ENCODE results near the gene HOXA9. TPM values are rescaled to one million over a fixed set of nuclear protein-coding genes. Genes with fewer than 3 reads are reported as not detected.

Gene HOXA9
- total RNA-seq, 2 experiments from 2014 or later: not detected

DNA sequence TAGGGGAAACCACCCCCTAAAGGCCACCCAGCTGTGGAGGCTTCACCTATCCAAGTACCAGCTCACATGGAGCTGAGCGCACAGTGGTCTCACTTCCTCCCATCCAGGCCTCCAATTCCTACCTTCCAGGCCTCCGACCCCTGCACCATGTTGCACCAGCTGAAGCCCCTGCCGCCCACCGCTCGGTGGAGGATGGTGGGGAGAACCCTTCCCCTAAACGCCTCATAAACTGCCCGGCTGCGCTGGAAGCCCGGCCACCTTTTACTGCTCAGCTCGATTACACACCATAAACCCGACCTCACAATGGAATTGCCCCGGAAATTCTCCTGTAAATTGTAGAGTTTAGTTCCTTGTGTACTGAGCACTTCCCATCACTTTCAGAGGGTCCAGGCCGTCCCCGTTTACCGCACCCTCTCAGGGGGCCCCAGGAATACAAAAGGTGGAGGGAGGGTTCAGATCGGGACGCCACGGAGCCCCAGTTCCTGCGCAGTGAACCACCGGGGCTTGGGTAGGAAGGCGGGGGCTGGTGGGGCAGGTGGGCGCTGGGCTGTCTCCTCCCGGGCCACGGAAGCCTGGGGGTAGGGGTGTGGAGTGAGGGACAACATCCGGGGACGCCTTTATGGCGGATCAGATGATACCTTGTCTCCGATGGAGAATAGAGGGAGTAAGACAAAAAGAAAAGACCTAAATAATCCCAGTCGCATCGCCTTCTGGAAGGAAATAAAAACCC lies 7.5 kb downstream of the HOXA9 start:
- POLR2A ChIA-PET: no interaction called here
- Mint-ChIP-seq H3K4me3 (no peak overlapping the region), H3K9me3 (no peaks in the 10 kb centered on the region), H3K36me3 (ENCODE audit: low read depth) (no peaks in the 10 kb centered on the region), H3K27me3 (peaks cover 82% of the 10 kb centered on the region), H3K4me1 (ENCODE audit: low read depth) (peaks cover 34% of the 10 kb centered on the region), H3K27ac (no peak overlapping the region)
- CTCF ChIA-PET: interaction anchor here (1.0 to 2.1 kb wide), 8 partner anchors 8 to 477 kb away, joined by 3 to 15 read pairs (median 4); partner anchors contain the start of gene HOXA10
- TF ChIP-seq, protein P1, sequence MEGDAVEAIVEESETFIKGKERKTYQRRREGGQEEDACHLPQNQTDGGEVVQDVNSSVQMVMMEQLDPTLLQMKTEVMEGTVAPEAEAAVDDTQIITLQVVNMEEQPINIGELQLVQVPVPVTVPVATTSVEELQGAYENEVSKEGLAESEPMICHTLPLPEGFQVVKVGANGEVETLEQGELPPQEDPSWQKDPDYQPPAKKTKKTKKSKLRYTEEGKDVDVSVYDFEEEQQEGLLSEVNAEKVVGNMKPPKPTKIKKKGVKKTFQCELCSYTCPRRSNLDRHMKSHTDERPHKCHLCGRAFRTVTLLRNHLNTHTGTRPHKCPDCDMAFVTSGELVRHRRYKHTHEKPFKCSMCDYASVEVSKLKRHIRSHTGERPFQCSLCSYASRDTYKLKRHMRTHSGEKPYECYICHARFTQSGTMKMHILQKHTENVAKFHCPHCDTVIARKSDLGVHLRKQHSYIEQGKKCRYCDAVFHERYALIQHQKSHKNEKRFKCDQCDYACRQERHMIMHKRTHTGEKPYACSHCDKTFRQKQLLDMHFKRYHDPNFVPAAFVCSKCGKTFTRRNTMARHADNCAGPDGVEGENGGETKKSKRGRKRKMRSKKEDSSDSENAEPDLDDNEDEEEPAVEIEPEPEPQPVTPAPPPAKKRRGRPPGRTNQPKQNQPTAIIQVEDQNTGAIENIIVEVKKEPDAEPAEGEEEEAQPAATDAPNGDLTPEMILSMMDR (IDR thresholded peaks at IDR 0.05): no peak
- ATAC-seq: no peak
- no peak for DNase-seq
- intact Hi-C loops (cut with micrococcal nuclease): loop anchor here (5.0 kb wide), 2 partner anchors 39 to 84 kb away; partner anchors contain the start of gene EVX1

GRCh38 chr7:27156916-27157701 lies 8.2 kb downstream of the HOXA9 start:
- POLR2A ChIA-PET: interaction anchor here (1.1 kb wide), 1 partner anchor 60 kb away, joined by 5 read pairs; no protein-coding TSS in a partner anchor
- H3K4me1 Mint-ChIP-seq (ENCODE audit: low read depth): peaks cover 34% of the 10 kb centered on the region
- no peaks in the 10 kb centered on the region for H3K9me3 Mint-ChIP-seq
- H3K27me3 Mint-ChIP-seq: peaks cover 79% of the 10 kb centered on the region
- H3K36me3 Mint-ChIP-seq (ENCODE audit: low read depth): no peaks in the 10 kb centered on the region
- intact Hi-C loops (cut with micrococcal nuclease): loop anchor here (5.0 kb wide), 2 partner anchors 40 to 85 kb away; partner anchors contain the start of gene EVX1
- no peak for ATAC-seq
- DNase-seq: no peak
- CTCF ChIA-PET: interaction anchor here (0.7 to 1.3 kb wide), 8 partner anchors 9 to 476 kb away, joined by 3 to 5 read pairs (median 4); no protein-coding TSS in a partner anchor
- TF ChIP-seq, protein P1 (IDR thresholded peaks at IDR 0.05): no peak
- peak overlapping the region; percentile 33 for H3K4me3 Mint-ChIP-seq
- H3K27ac Mint-ChIP-seq: no peak overlapping the region

GRCh38 chr7:27156508-27156898 lies 8.8 kb downstream of the HOXA9 start, which contains the start of gene HOXA7:
TSS of gene HOXA7 (minus strand) at chr7:27156675. CDS start at chr7:27156545, 130 bp downstream.
- DNase-seq (no peak), ATAC-seq (no peak)
- intact Hi-C loops (cut with micrococcal nuclease): loop anchor here (5.0 kb wide), 2 partner anchors 41 to 86 kb away; partner anchors contain the start of gene EVX1
- H3K4me1 Mint-ChIP-seq (ENCODE audit: low read depth): peaks cover 41% of the 10 kb centered on the region
- no peaks in the 10 kb centered on the region for H3K36me3 Mint-ChIP-seq (ENCODE audit: low read depth)
- peaks cover 83% of the 10 kb centered on the region for H3K27me3 Mint-ChIP-seq
- H3K4me3 Mint-ChIP-seq: peak within 1 kb of the TSS; percentile 51
- TF ChIP-seq, protein P1 (IDR thresholded peaks at IDR 0.05): no peak
- CTCF ChIA-PET: interaction anchor here (0.7 to 1.3 kb wide), 4 partner anchors 20 to 39 kb away, joined by 3 to 4 read pairs (median 4); no protein-coding TSS in a partner anchor
- POLR2A ChIA-PET: interaction anchor here (1.1 kb wide), 1 partner anchor 59 kb away, joined by 5 read pairs; no protein-coding TSS in a partner anchor
- H3K27ac Mint-ChIP-seq: peak within 1 kb of the TSS; percentile 42
- H3K9me3 Mint-ChIP-seq: no peaks in the 10 kb centered on the region

DNA sequence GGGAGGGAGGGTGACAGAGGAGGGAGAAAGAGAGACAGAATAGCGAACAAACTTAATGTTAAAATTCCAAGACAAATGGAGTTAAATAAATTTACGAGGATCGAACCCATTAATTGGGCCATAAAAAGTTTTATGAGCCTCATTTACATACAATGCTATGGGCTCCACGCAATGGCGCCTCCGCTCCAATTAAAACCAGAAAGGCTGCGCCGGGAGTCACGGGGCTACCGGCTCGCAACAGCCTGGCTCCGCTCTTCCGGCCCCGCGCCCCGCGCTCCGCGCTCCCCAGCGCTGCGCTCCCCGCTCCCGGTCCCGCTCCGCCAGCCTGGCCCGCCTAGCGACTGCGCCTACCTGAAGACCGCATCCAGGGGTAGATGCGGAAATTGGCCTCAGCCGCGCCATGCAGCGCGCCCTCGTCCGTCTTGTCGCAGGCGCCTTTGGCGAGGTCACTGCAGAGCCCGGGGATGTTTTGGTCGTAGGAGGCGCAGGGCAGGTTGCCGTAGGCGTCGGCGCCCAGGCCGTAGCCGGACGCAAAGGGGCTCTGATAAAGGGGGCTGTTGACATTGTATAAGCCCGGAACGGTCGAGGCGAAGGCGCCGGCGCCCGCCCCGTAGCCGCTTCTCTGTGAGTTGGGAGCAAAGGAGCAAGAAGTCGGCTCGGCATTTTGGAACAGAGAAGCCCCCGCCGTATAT lies 9.4 kb downstream of the HOXA9 start:
- DNase-seq (no peak), ATAC-seq (no peak)
- CTCF ChIA-PET: interaction anchor here (0.7 to 1.4 kb wide), 3 partner anchors 21 to 45 kb away, joined by 3 to 4 read pairs (median 4); no protein-coding TSS in a partner anchor
- H3K36me3 Mint-ChIP-seq (ENCODE audit: low read depth): no peaks in the 10 kb centered on the region
- TF ChIP-seq, protein P1 (IDR thresholded peaks at IDR 0.05): no peak
- H3K4me1 Mint-ChIP-seq (ENCODE audit: low read depth): peaks cover 45% of the 10 kb centered on the region
- H3K27ac Mint-ChIP-seq: no peak overlapping the region
- intact Hi-C loops (cut with micrococcal nuclease): loop anchor here (5.0 kb wide), 2 partner anchors 41 to 86 kb away; partner anchors contain the start of gene EVX1
- H3K4me3 Mint-ChIP-seq: peak overlapping the region; percentile 51
- POLR2A ChIA-PET: interaction anchor here (1.1 to 1.7 kb wide), 2 partner anchors 10 to 59 kb away, joined by 4 to 5 read pairs; no protein-coding TSS in a partner anchor
- no peaks in the 10 kb centered on the region for H3K9me3 Mint-ChIP-seq
- H3K27me3 Mint-ChIP-seq: peaks cover 84% of the 10 kb centered on the region

All from activated CD8-positive, alpha-beta T cell treated with anti-CD3 and anti-CD28 coated beads for 36 hours (primary cell).